Loucy (cell line): ENCODE results near the gene RUVBL1.

ENCODE experiments used
- H2AFZ ChIP-seq: fragments of 200-600 bp; sonication (generic); 2 replicates; pipeline ENCODE4 v1.6.0; 2016; ENCODE audit warnings: antibody characterized with exemption, mild to moderate bottlenecking, low read length, moderate library complexity
- H3F3A ChIP-seq: fragments of 200-600 bp; 2 replicates; pipeline ENCODE4 v1.6.0; 2016; ENCODE audit warnings: antibody characterized with exemption, low read depth, mild to moderate bottlenecking
- H3K27me3 ChIP-seq: fragments of 200-600 bp; sonication (generic); 2 replicates; pipeline ENCODE4 v1.6.1; 2014; ENCODE audit warnings: low read length, mild to moderate bottlenecking; ENCODE audit not compliant: insufficient read depth, poor library complexity, severe bottlenecking
- H3K36me3 ChIP-seq: fragments of 200-600 bp; sonication (generic); 2 replicates; pipeline ENCODE4 v1.6.1; 2016; ENCODE audit warnings: low read length; ENCODE audit not compliant: insufficient read depth
- H3K4me1 ChIP-seq: fragments of 200-600 bp; sonication (generic); 2 replicates; pipeline ENCODE4 v1.5.1; 2014; ENCODE audit warnings: low read length, mild to moderate bottlenecking; ENCODE audit not compliant: insufficient read depth, poor library complexity, severe bottlenecking
- H3K4me2 ChIP-seq: fragments of 200-600 bp; sonication (generic); 2 replicates; pipeline ENCODE4 v1.6.0; 2014; ENCODE audit warnings: antibody characterized with exemption, low read length, low read depth, mild to moderate bottlenecking; ENCODE audit not compliant: poor library complexity, severe bottlenecking
- H3K4me3 ChIP-seq: fragments of 200-600 bp; sonication (generic); 2 replicates; pipeline ENCODE4 v1.5.1; 2014; ENCODE audit warnings: low read length, mild to moderate bottlenecking, mixed read lengths; ENCODE audit not compliant: poor library complexity, severe bottlenecking
- H3K79me2 ChIP-seq: fragments of 200-600 bp; sonication (generic); 2 replicates; pipeline ENCODE4 v1.6.1; 2014; ENCODE audit warnings: low read length; ENCODE audit not compliant: insufficient read depth
- H3K9ac ChIP-seq: fragments of 200-600 bp; sonication (generic); 2 replicates; pipeline ENCODE4 v1.6.0; 2014; ENCODE audit warnings: mild to moderate bottlenecking, low read depth, low read length, moderate library complexity; ENCODE audit not compliant: poor library complexity, severe bottlenecking
- H3K9me2 ChIP-seq: fragments of 200-600 bp; sonication (generic); replicated peaks from 2 replicates; pipeline ENCODE4 v1.6.1; 2016; ENCODE audit warnings: low read depth, low read length, mixed read lengths
- H3K9me3 ChIP-seq: fragments of 200-600 bp; sonication (generic); 2 replicates; pipeline ENCODE4 v1.6.1; 2014; ENCODE audit warnings: mild to moderate bottlenecking, antibody characterized with exemption, low read length, low read depth; ENCODE audit not compliant: insufficient read depth
- H4K20me1 ChIP-seq: fragments of 200-600 bp; sonication (generic); 2 replicates; pipeline ENCODE4 v1.6.0; 2014; ENCODE audit warnings: antibody characterized with exemption, low read length, mild to moderate bottlenecking; ENCODE audit not compliant: insufficient read depth, poor library complexity, severe bottlenecking
- CTCF ChIP-seq: fragments of 200-600 bp; sonication (generic); conservative IDR thresholded peaks from 2 replicates; pipeline ENCODE4 v1.5.1; 2014; ENCODE audit warnings: mild to moderate bottlenecking, antibody characterized with exemption, low read length
- EZH2phosphoT487 ChIP-seq: fragments of 200-600 bp; IDR thresholded peaks from 2 replicates; pipeline ENCODE4 v1.6.1; 2018; ENCODE audit warnings: antibody characterized with exemption, mild to moderate bottlenecking, moderate library complexity, borderline replicate concordance

Gene RUVBL1

GRCh38 chr3:128112357-128112968 lies 11.1 kb downstream of the RUVBL1 start:
- no peaks in the 10 kb centered on the region for H3F3A ChIP-seq
- H3K4me1 ChIP-seq = peaks cover 13% of the 10 kb centered on the region
- no peaks in the 10 kb centered on the region for H3K9me2 ChIP-seq
- H3K4me2 ChIP-seq = no peak overlapping the region
- H3K27me3 ChIP-seq = no peaks in the 10 kb centered on the region
- no peak overlapping the region for H3K9ac ChIP-seq
- H3K4me3 ChIP-seq = no peak overlapping the region
- no peaks in the 10 kb centered on the region for H4K20me1 ChIP-seq
- H2AFZ ChIP-seq = no peak overlapping the region
- H3K36me3 ChIP-seq = peaks cover 18% of the 10 kb centered on the region; the same call in 1 of the 2 replicates
- H3K9me3 ChIP-seq = no peaks in the 10 kb centered on the region
- no peaks in the 10 kb centered on the region for H3K79me2 ChIP-seq
- TF ChIP-seq CTCF (no peak), EZH2phosphoT487 (no peak)

- H3K4me2 ChIP-seq = no peak overlapping the region
- no peak overlapping the region for H3K4me3 ChIP-seq
- peaks cover 11% of the 10 kb centered on the region for H3K4me1 ChIP-seq
- no peaks in the 10 kb centered on the region for H3K9me3 ChIP-seq
- no peak overlapping the region for H2AFZ ChIP-seq
- H3K9me2 ChIP-seq = no peaks in the 10 kb centered on the region
- no peaks in the 10 kb centered on the region for H3K27me3 ChIP-seq
- H3K36me3 ChIP-seq = peaks cover 21% of the 10 kb centered on the region; the same call in 1 of the 2 replicates
- no peaks in the 10 kb centered on the region for H3K79me2 ChIP-seq
- no peak for TF ChIP-seq CTCF
- TF ChIP-seq EZH2phosphoT487 = no peak
- H4K20me1 ChIP-seq = no peaks in the 10 kb centered on the region
- H3F3A ChIP-seq = no peaks in the 10 kb centered on the region
- H3K9ac ChIP-seq = no peak overlapping the region
These were observed 12.5 kb downstream of the RUVBL1 start for GRCh38 chr3:128111147-128111546.

GRCh38 chr3:128107834-128108233 lies 15.8 kb downstream of the RUVBL1 start:
- Histone ChIP-seq H3K9ac (no peak overlapping the region), H3K36me3 (peaks cover 33% of the 10 kb centered on the region; the same call in 1 of the 2 replicates), H3K27me3 (no peaks in the 10 kb centered on the region), H3F3A (no peaks in the 10 kb centered on the region), H3K4me2 (no peak overlapping the region), H4K20me1 (no peaks in the 10 kb centered on the region), H3K79me2 (no peaks in the 10 kb centered on the region), H3K4me1 (peaks cover 13% of the 10 kb centered on the region), H2AFZ (no peak overlapping the region), H3K4me3 (no peak overlapping the region), H3K9me3 (no peaks in the 10 kb centered on the region), H3K9me2 (no peaks in the 10 kb centered on the region)
- TF ChIP-seq EZH2phosphoT487 = no peak
- TF ChIP-seq CTCF = no peak
